Measurements from ENCODE around the gene MYO7A.

MYO7A gene

DNA sequence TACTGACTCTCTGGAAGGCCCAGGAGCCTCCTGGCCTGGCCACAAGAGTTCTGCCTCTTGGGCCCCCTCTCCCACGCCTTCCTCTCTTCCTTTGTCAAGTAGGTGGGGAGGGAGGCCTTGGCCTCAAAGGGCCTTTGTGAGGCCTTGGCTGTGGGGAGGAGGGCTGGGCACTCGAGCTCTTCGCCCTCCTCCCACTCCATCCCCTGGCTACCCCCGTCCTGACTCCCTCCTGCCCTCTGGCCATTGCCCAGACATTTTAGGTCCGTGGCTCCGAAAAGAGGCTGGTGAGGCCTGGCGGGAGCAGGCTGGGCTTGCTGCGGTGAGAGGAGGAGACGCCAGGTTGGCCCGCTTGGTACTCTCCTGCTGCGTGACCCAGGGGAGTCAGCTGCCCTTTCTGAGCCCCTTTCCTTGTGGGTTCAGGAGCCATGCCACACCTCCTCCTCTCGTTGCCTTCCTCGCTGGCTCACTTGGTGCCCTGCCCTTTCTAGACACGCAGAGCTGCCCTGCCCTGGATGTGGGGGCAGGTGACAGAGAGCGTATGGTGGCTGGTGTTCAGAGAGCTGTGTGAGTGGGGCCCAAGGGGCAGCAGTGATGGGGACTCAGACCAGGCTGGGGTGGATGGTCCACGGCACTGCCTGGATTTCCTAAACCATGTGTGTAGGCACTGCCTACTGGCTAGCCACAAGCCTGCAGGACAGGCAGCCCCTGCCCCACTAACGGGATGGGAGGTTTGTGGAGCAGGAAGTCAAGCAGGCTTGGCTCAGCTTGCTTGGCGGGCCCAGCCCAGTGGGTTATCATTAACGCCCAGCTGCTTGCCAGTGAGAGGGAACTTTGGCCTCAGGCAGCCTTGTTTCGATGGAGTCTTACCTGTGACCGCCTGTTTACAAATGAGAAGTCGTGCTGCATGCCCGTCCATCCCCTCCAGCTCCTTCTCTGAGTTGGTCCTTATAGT lies 41.2 kb upstream of the MYO7A start:
- no peaks in the 10 kb centered on the region for H3K27me3 ChIP-seq (ENCODE audit: control insufficient read depth in 1 of 2, insufficient read depth in 2 of 2, low read length in 2 of 2)
- no peak overlapping the region for H3K9ac ChIP-seq (ENCODE audit: low read length in 2 of 2)
- peaks cover 0 to 6% of the 10 kb centered on the region in 2 donors for H3K36me3 ChIP-seq (ENCODE audit: control insufficient read depth in 2 of 2, insufficient read depth in 2 of 2, low read length in 2 of 2)
- no peaks in the 10 kb centered on the region for H3K9me3 ChIP-seq (ENCODE audit: control insufficient read depth in 2 of 2, low read length in 2 of 2)
- H3K4me3 ChIP-seq (ENCODE audit: low read length in 2 of 2), result no peak overlapping the region
- no peak overlapping the region for H3K27ac ChIP-seq (ENCODE audit: low read length)
- peaks cover 19% of the 10 kb centered on the region for H3K4me1 ChIP-seq (ENCODE audit: control insufficient read depth, insufficient read depth, low read length)

DNA sequence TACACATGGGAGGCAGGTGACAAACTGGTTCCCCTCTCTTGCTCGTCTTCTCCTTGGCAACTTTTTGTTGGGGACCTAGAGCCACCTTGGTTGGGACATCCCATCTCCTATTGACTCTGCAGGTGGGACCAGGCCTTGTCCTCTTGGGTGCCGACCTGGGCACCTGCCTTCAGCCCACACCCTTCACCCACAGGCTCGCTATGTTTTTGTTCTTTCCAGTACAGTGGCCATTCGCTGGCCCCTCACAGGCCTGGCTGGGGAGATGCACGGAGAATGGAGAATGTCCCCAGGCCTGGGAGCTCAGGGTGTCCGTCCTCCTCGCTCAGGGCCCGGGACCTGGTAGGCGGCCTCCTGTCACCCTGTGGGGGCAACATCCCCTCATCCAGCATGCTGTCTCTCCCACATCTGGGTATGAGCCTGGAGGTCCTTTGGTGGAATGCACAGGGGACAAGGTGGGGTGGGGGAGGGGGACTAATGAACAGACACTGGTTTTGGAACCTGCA lies 40.3 kb upstream of the MYO7A start:
- no peaks in the 10 kb centered on the region for H3K27me3 ChIP-seq (ENCODE audit: control insufficient read depth in 1 of 2, insufficient read depth in 2 of 2, low read length in 2 of 2)
- no peak overlapping the region for H3K4me3 ChIP-seq (ENCODE audit: low read length in 2 of 2)
- no peaks in the 10 kb centered on the region for H3K9me3 ChIP-seq (ENCODE audit: control insufficient read depth in 2 of 2, low read length in 2 of 2)
- peaks cover 0 to 6% of the 10 kb centered on the region in 2 donors for H3K36me3 ChIP-seq (ENCODE audit: control insufficient read depth in 2 of 2, insufficient read depth in 2 of 2, low read length in 2 of 2)
- H3K4me1 ChIP-seq (ENCODE audit: control insufficient read depth, insufficient read depth, low read length), result peaks cover 14% of the 10 kb centered on the region
- H3K9ac ChIP-seq (ENCODE audit: low read length in 2 of 2), result no peak overlapping the region
- no peak overlapping the region for H3K27ac ChIP-seq (ENCODE audit: low read length)

DNA sequence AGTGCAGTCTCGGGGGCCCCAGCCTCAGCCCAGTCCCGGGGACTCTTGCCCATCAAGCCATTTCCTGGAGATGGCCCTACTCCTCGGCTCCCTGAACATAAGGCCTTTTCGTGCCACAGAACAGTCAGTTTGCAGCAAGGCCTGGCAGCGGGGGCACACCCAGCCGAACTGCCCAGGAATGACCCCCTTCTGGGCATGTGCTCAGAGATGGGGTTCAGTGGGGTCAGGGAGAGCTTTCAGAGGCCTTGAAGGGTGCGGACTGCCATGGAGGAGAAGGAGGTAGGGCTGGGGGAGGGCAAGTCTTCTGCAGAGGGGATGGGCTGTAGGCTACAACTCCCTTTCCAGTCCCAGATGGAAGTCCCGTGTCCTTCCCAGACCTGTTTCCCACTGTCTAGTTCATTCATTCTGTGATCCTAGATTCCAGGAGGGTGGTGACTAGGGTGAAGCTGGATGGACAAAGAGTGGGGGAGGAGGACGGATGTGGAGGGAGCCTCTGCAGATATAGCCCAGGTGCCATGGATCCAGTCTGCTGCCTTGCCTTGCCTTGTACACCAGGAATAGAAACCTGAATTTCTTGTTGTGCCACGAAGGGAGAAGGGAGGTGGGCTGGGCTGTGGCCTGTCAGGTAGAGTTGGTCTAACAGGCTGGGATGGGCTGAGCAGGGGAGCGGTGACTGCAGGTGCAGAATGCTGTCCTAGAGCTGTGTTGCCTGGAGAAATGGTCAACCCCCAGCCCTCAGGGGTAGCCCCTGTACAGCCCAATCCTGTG lies 39.6 kb upstream of the MYO7A start:
- Histone ChIP-seq H3K27me3 (ENCODE audit: control insufficient read depth in 1 of 2, insufficient read depth in 2 of 2, low read length in 2 of 2) (no peaks in the 10 kb centered on the region), H3K36me3 (ENCODE audit: control insufficient read depth in 2 of 2, insufficient read depth in 2 of 2, low read length in 2 of 2) (peaks cover 0 to 6% of the 10 kb centered on the region in 2 donors), H3K4me3 (ENCODE audit: low read length in 2 of 2) (no peak overlapping the region), H3K27ac (ENCODE audit: low read length) (no peak overlapping the region), H3K9me3 (ENCODE audit: control insufficient read depth in 2 of 2, low read length in 2 of 2) (no peaks in the 10 kb centered on the region), H3K4me1 (ENCODE audit: control insufficient read depth, insufficient read depth, low read length) (peaks cover 7% of the 10 kb centered on the region), H3K9ac (ENCODE audit: low read length in 2 of 2) (no peak overlapping the region)

DNA sequence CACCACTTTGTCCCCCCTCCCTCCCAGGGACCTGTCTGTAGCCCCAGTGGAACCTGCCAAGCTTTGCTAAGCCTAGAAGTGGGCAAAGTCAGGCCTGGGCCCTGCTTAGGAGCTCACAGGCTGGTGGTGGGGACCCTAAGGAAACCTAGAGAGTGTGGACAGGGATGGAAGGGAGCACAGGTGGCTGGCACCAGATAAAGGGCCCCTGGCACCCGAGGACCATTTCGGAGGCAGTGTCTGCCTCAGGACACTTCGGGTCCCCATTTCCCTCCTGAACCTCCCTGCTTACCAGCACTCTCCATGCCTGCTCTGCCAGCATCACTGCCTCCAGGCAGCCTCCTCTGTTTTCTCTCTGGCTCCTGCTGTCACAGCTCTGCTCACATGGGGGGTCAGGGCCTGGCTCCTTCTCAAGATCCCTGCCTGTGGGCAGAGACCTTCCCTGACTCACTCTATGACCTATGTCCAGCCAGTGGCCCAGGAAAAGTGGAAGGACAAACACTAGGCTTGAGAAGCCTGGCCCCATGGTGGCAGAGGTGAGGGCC lies 39.0 kb upstream of the MYO7A start:
- Histone ChIP-seq H3K9ac (ENCODE audit: low read length in 2 of 2) (no peak overlapping the region), H3K4me1 (ENCODE audit: control insufficient read depth, insufficient read depth, low read length) (peaks cover 9% of the 10 kb centered on the region), H3K9me3 (ENCODE audit: control insufficient read depth in 2 of 2, low read length in 2 of 2) (no peaks in the 10 kb centered on the region), H3K4me3 (ENCODE audit: low read length in 2 of 2) (no peak overlapping the region), H3K36me3 (ENCODE audit: control insufficient read depth in 2 of 2, insufficient read depth in 2 of 2, low read length in 2 of 2) (peaks cover 2 to 7% of the 10 kb centered on the region in 2 donors), H3K27me3 (ENCODE audit: control insufficient read depth in 1 of 2, insufficient read depth in 2 of 2, low read length in 2 of 2) (no peaks in the 10 kb centered on the region), H3K27ac (ENCODE audit: low read length) (no peak overlapping the region)

DNA sequence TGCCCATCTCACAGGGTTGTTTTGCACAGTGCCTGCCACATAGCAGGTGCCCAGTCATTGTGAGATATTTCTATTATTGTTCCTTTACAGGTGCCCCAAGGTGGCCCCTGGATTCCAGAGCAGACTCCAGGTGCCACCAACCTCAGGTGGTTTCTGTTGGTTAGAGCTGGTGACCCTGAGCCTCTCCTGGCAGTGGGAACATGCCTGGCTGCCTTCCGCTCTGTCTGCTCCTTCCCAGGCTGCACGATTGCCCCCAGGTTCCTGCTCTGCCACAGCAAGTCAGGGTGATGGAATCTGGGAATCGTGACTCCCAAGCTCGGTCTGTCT lies 38.0 kb upstream of the MYO7A start:
- no peak overlapping the region for H3K4me3 ChIP-seq (ENCODE audit: low read length in 2 of 2)
- H3K36me3 ChIP-seq (ENCODE audit: control insufficient read depth in 2 of 2, insufficient read depth in 2 of 2, low read length in 2 of 2), result peaks cover 4 to 9% of the 10 kb centered on the region in 2 donors
- H3K4me1 ChIP-seq (ENCODE audit: control insufficient read depth, insufficient read depth, low read length), result peaks cover 10% of the 10 kb centered on the region
- H3K27ac ChIP-seq (ENCODE audit: low read length), result no peak overlapping the region
- H3K27me3 ChIP-seq (ENCODE audit: control insufficient read depth in 1 of 2, insufficient read depth in 2 of 2, low read length in 2 of 2), result no peaks in the 10 kb centered on the region
- no peaks in the 10 kb centered on the region for H3K9me3 ChIP-seq (ENCODE audit: control insufficient read depth in 2 of 2, low read length in 2 of 2)
- no peak overlapping the region for H3K9ac ChIP-seq (ENCODE audit: low read length in 2 of 2)

DNA sequence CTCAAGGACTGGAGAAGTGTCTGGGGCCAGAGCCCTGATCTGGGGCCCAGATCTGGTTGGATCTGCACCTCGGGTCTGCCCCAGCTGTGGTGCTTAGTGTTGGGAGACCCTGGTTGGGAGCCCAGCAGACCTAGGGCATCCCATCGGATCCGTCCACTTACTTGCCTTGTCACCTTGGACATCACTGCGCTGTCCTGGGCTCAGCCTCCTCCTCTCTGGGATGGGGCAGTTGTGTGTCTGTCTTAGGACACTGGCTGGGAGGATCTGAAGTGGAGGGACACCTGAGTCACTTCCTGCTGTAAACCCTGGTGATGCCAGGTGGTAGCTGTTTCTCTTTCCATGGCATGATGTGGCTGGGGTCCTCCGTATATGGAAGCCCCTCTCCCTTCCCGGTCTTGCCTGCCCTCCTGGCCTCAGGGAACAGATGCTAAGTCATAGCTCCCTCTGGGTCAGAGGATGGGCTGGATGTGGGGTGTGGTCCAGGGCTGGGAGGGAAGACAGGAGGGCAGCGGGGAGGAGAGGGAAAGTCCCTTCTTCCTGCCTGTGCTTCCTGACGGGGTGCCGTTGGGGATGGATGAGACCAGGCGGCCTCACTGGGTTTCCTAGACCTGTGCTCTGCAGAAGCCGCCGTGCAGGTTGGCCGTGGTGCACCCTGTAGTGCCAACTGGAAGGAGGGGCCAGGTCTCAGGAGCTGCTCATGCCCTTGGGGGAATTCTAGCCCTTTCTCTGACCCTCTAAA lies 37.5 kb upstream of the MYO7A start:
- H3K36me3 ChIP-seq (ENCODE audit: control insufficient read depth in 2 of 2, insufficient read depth in 2 of 2, low read length in 2 of 2), result peaks cover 4 to 9% of the 10 kb centered on the region in 2 donors
- no peaks in the 10 kb centered on the region for H3K9me3 ChIP-seq (ENCODE audit: control insufficient read depth in 2 of 2, low read length in 2 of 2)
- H3K4me3 ChIP-seq (ENCODE audit: low read length in 2 of 2), result no peak overlapping the region
- H3K27me3 ChIP-seq (ENCODE audit: control insufficient read depth in 1 of 2, insufficient read depth in 2 of 2, low read length in 2 of 2), result no peaks in the 10 kb centered on the region
- no peak overlapping the region for H3K9ac ChIP-seq (ENCODE audit: low read length in 2 of 2)
- H3K27ac ChIP-seq (ENCODE audit: low read length), result no peak overlapping the region
- H3K4me1 ChIP-seq (ENCODE audit: control insufficient read depth, insufficient read depth, low read length), result peaks cover 10% of the 10 kb centered on the region

DNA sequence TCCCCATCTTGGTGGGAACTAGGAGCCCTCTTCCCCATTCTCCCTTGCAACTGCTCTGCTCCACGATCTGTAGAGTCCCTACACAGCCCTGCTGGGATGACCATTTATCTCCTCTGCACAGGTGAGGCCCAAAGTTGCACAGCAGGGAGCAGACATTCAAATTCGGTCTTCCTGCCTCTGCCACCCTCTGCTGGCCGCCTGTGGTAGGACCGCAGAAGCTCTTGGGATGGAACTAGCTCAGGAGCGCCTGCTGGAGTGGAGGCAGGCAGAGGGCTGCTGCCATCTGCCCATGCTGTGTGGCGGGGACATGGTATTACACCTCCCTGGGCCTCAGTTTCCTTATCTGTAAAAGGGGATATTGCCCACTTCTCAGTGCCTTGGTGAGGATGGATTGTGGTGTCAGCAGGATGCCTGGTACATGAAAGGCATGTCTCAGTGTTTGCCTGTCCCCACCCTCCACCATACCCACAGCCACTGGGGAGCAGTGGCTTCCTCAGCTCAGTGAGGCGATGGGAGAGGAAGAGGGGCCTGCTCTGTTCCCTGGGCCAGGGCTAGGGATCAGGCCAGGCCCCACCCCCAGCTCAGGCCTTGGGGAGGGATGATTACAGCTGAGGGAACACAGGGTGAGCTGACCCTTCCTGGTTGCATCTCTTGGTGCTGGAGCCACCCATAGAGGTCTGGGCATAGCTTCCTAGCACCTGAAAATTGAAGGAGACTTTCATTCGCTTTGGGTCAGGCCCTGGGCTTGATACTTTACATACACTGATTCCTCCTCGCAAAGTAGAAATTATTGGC lies 36.7 kb upstream of the MYO7A start:
- H3K9me3 ChIP-seq (ENCODE audit: control insufficient read depth in 2 of 2, low read length in 2 of 2), result no peaks in the 10 kb centered on the region
- H3K9ac ChIP-seq (ENCODE audit: low read length in 2 of 2), result no peak overlapping the region
- no peak overlapping the region for H3K4me3 ChIP-seq (ENCODE audit: low read length in 2 of 2)
- H3K36me3 ChIP-seq (ENCODE audit: control insufficient read depth in 2 of 2, insufficient read depth in 2 of 2, low read length in 2 of 2), result peaks cover 4 to 6% of the 10 kb centered on the region in 2 donors
- peaks cover 10% of the 10 kb centered on the region for H3K4me1 ChIP-seq (ENCODE audit: control insufficient read depth, insufficient read depth, low read length)
- no peaks in the 10 kb centered on the region for H3K27me3 ChIP-seq (ENCODE audit: control insufficient read depth in 1 of 2, insufficient read depth in 2 of 2, low read length in 2 of 2)
- H3K27ac ChIP-seq (ENCODE audit: low read length), result no peak overlapping the region

DNA sequence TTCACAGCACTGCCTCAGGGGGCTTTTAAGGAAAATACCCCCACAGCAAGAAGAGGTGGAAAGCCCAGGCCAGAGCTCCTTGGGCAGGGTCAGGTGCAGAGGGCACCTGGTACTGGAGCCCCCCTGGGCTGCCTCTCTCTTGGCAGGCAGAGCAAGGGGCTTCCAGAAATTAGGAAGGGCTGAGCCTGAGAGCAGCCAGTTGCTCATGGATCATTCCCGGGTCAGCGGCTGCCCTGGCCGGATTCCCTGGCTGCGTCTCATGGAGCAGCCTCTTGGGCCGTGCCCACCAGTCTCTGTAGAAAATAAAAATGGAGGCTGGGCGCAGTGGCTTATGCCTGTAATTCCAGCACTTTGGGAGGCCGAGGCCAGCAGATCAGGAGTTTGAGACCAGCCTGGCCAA lies 35.7 kb upstream of the MYO7A start:
- no peaks in the 10 kb centered on the region for H3K9me3 ChIP-seq (ENCODE audit: control insufficient read depth in 2 of 2, low read length in 2 of 2)
- H3K4me3 ChIP-seq (ENCODE audit: low read length in 2 of 2), result no peak overlapping the region
- peaks cover 10% of the 10 kb centered on the region for H3K4me1 ChIP-seq (ENCODE audit: control insufficient read depth, insufficient read depth, low read length)
- no peak overlapping the region for H3K9ac ChIP-seq (ENCODE audit: low read length in 2 of 2)
- H3K27ac ChIP-seq (ENCODE audit: low read length), result no peak overlapping the region
- peaks cover 4 to 6% of the 10 kb centered on the region in 2 donors for H3K36me3 ChIP-seq (ENCODE audit: control insufficient read depth in 2 of 2, insufficient read depth in 2 of 2, low read length in 2 of 2)
- no peaks in the 10 kb centered on the region for H3K27me3 ChIP-seq (ENCODE audit: control insufficient read depth in 1 of 2, insufficient read depth in 2 of 2, low read length in 2 of 2)

DNA sequence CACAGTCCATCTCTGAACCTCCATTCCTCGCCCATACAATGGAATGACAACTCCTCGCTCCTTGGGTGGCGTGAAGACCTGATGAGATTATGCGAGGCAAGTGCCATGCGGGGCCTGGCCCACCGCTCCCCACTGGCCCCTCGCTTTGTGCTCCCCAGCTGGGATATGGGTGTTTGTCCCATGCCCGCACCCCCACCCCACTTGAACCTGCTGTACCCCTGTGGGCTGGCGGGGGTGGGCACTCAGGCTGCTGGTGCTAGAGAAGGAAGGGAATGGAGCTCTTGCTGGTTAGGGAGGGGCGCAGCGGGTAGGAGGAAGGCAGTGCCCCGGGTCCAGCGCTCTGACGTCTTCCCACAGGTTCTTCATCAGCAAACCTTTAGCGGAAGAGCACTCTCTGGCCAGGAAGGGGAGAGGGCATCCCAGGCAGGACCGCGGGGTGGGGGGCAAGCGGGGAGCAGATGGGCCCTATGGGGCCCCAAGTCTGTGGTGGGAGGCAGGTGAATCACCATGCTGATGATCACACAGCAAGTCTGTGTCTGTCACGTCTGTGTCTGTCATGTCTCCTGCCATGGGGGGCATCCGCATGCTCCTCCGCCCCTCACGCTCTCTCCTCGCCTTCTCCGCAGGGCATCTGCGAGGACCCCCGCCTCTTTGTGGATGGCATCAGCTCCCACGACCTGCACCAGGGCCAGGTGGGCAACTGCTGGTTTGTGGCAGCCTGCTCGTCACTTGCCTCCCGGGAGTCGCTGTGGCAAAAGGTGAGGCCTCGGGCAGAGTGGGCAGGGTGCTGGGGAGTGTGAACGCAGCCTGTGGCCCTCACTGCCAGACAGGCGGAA lies 34.8 kb upstream of the MYO7A start:
- Histone ChIP-seq H3K4me1 (ENCODE audit: control insufficient read depth, insufficient read depth, low read length) (peaks cover 10% of the 10 kb centered on the region), H3K27ac (ENCODE audit: low read length) (no peak overlapping the region), H3K9me3 (ENCODE audit: control insufficient read depth in 2 of 2, low read length in 2 of 2) (no peaks in the 10 kb centered on the region), H3K27me3 (ENCODE audit: control insufficient read depth in 1 of 2, insufficient read depth in 2 of 2, low read length in 2 of 2) (no peaks in the 10 kb centered on the region), H3K36me3 (ENCODE audit: control insufficient read depth in 2 of 2, insufficient read depth in 2 of 2, low read length in 2 of 2) (peaks cover 4% of the 10 kb centered on the region in 2 donors), H3K9ac (ENCODE audit: low read length in 2 of 2) (no peak overlapping the region), H3K4me3 (ENCODE audit: low read length in 2 of 2) (no peak overlapping the region)

Data from stomach smooth muscle (tissue), 2 donors.